ENCODE measurements around the gene DNAJC16.
"Not testable (repeated sequence)": the region's sequence is repeated elsewhere in the genome, so short reads cannot be mapped to it uniquely, and the experiment has no call there.

GRCh38 chr1:15484443-15484842 lies 42.2 kb upstream of the DNAJC16 start:
- TF ChIP-seq SPI1, POLR2A, POU2F2, POLR2AphosphoS5 (IDR thresholded peaks at IDR 0.05; ENCODE audit: low read depth, low read length): not testable (repeated sequence)
